ENCODE data around the gene MRO.

DNA sequence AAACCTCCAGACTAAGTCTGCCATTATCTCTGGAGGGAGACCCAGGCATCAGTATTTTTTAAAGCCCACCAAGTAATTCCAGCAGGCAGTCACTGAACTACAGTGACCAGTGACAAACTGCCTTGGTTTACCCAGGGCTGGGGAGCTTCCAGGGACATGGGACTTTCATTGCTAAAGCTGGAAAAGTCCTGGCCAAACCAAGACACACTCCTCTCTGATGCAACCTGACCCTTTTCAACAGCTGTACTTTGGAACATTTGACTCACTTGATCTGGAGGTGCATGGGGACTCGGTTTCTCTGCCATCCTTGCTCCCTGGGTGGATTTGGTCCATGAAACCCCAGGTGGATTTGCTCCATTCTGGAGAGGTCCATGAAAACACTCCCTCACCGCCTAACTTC, 7.0 kb downstream of the MRO start:
- TF ChIP-seq ESRRG (CRISPR knock-in tag; IDR thresholded peaks at IDR 0.05), result no peak
- no peak for TF ChIP-seq OSR1 (CRISPR knock-in tag; IDR thresholded peaks at IDR 0.05)
- TF ChIP-seq, protein P1, sequence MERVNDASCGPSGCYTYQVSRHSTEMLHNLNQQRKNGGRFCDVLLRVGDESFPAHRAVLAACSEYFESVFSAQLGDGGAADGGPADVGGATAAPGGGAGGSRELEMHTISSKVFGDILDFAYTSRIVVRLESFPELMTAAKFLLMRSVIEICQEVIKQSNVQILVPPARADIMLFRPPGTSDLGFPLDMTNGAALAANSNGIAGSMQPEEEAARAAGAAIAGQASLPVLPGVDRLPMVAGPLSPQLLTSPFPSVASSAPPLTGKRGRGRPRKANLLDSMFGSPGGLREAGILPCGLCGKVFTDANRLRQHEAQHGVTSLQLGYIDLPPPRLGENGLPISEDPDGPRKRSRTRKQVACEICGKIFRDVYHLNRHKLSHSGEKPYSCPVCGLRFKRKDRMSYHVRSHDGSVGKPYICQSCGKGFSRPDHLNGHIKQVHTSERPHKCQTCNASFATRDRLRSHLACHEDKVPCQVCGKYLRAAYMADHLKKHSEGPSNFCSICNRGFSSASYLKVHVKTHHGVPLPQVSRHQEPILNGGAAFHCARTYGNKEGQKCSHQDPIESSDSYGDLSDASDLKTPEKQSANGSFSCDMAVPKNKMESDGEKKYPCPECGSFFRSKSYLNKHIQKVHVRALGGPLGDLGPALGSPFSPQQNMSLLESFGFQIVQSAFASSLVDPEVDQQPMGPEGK (CRISPR knock-in tag; IDR thresholded peaks at IDR 0.05; ENCODE audit: borderline replicate concordance), result no peak
- TF ChIP-seq, protein P2, sequence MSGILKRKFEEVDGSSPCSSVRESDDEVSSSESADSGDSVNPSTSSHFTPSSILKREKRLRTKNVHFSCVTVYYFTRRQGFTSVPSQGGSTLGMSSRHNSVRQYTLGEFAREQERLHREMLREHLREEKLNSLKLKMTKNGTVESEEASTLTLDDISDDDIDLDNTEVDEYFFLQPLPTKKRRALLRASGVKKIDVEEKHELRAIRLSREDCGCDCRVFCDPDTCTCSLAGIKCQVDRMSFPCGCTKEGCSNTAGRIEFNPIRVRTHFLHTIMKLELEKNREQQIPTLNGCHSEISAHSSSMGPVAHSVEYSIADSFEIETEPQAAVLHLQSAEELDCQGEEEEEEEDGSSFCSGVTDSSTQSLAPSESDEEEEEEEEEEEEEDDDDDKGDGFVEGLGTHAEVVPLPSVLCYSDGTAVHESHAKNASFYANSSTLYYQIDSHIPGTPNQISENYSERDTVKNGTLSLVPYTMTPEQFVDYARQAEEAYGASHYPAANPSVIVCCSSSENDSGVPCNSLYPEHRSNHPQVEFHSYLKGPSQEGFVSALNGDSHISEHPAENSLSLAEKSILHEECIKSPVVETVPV (CRISPR knock-in tag; IDR thresholded peaks at IDR 0.05), result no peak
- no peak for TF ChIP-seq ISL1 (CRISPR knock-in tag; IDR thresholded peaks at IDR 0.05)
- no peak for TF ChIP-seq TCF4 (CRISPR knock-in tag; IDR thresholded peaks at IDR 0.05; ENCODE audit: borderline replicate concordance)
- TF ChIP-seq, protein P3, sequence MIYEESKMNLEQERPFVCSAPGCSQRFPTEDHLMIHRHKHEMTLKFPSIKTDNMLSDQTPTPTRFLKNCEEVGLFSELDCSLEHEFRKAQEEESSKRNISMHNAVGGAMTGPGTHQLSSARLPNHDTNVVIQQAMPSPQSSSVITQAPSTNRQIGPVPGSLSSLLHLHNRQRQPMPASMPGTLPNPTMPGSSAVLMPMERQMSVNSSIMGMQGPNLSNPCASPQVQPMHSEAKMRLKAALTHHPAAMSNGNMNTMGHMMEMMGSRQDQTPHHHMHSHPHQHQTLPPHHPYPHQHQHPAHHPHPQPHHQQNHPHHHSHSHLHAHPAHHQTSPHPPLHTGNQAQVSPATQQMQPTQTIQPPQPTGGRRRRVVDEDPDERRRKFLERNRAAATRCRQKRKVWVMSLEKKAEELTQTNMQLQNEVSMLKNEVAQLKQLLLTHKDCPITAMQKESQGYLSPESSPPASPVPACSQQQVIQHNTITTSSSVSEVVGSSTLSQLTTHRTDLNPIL (CRISPR knock-in tag; IDR thresholded peaks at IDR 0.05; ENCODE audit: low read depth), result no peak
- no peak for TF ChIP-seq CSDC2 (CRISPR knock-in tag; IDR thresholded peaks at IDR 0.05)
